ENCODE results near the gene TNFRSF8. TPM values are rescaled to one million over a fixed set of nuclear protein-coding genes. Genes with fewer than 3 reads are reported as not detected.

The TNFRSF8 gene
- total and polyA plus RNA-seq, 9 of the 15 experiments (the other 6 are each of a cell fraction or from before 2014, with no cell fraction given), result 3.5 to 38.4 (median 17.1) TPM

DNA sequence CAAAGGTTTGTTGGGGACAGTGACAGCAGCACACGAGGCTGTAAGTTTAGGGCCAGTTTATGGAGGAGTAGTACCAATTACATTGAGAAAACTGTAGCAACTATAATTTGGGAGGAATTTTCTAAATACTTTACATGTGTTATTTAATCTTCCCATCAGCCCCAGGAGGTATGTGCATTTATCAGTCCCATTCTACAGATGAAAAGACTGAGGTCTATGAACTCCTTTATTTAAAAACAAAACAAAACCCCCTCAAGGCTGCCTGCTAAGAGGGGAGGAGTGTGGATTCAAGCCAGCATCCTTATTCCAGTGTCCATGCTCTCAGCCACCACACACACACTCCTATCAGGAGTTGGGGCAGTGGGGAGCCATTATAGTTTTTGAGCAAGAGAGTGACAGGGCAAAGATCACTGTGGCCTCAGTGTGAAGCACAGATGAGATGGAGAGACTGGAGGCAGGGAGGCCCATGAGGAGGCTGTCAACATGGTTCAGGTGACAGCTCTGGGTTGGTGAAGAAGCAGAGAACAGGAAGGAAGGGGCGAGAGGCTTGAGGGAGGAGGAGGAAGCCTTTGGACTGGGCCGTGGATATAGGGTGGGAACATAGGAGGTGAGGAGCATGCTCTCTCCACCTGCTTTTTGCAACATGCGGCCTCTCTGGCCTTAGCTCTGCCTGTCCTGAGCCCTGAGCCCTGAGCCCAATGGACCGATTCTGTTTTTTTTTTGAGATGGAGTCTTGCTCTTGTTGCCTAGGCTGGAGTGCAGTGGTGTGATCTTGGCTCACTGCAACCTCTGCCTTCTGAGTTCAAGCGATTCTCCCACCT is 113.4 kb downstream of the TNFRSF8 start:
- H3K4me3 ChIP-seq, result no peak overlapping the region
- no peaks in the 10 kb centered on the region for H3K9me3 ChIP-seq (replicated peaks; ENCODE audit: control insufficient read depth, insufficient read depth, low read depth, low read length)
- H3K4me2 ChIP-seq (ENCODE audit: insufficient read depth, low read length), result no peak overlapping the region
- H3K9me1 ChIP-seq (ENCODE audit: control insufficient read depth, insufficient read depth, low read length), result peaks cover 5% of the 10 kb centered on the region
- no peak for ATAC-seq
- intact Hi-C loops (cut with micrococcal nuclease), result no loop called here
- peaks cover 34 to 54% of the 10 kb centered on the region in 2 experiments for H3K4me1 ChIP-seq (replicated peaks in 1 of 2; ENCODE audit: control insufficient read depth in 2 of 2, insufficient read depth in 2 of 2, low read length in 2 of 2)
- ChIA-PET POLR2A (interaction anchor here (0.6 to 1.7 kb wide), 3 partner anchors 10 to 79 kb away, joined by 3 to 9 read pairs (median 3); partner anchors contain the start of gene TNFRSF1B), CTCF (ENCODE audit: low intra/inter-chr PET ratio) (no interaction called here)
- no peak overlapping the region for H2AFZ ChIP-seq (ENCODE audit: low read depth, low read length)
- H3K36me3 ChIP-seq (ENCODE audit: control insufficient read depth, insufficient read depth, low read length), result peaks cover 28% of the 10 kb centered on the region; the same call in 2 of the 3 replicates
- no peak overlapping the region for H3K27ac ChIP-seq (ENCODE audit: extremely low read depth, low read depth, low read length)
- peaks cover 41% of the 10 kb centered on the region for H4K20me1 ChIP-seq (replicated peaks; ENCODE audit: control insufficient read depth, insufficient read depth, low read length)
- 85% methylated on average over 5 of the region's 6 CpGs for WGBS (ENCODE audit: insufficient coverage, low coverage, missing lambda C conversion rate)
- BruUV-seq (replicated peaks), result no TSS peak
- H3K79me2 ChIP-seq (ENCODE audit: control insufficient read depth, insufficient read depth, low read length), result peaks cover 54% of the 10 kb centered on the region
- in situ Hi-C loops (cut with MboI), result no loop called here
- no peak for FAIRE-seq
- no peak overlapping the region for H3K9ac ChIP-seq (ENCODE audit: insufficient read depth in 1 of 2, low read depth in 2 of 2, low read length in 2 of 2)
- no peaks in the 10 kb centered on the region for H3K27me3 ChIP-seq (ENCODE audit: control insufficient read depth in 2 of 2, insufficient read depth in 2 of 2, low read length in 2 of 2)
- DNase-seq (ENCODE audit: extremely low read depth in 1 of 4, low spot score in 3 of 4), result no peak
- peak; percentile 16 for TF ChIP-seq PHF20 (IDR thresholded peaks at IDR 0.05; ENCODE audit: partially characterized antibody)
- no peak for TF ChIP-seq E4F1 (CRISPR knock-in tag; IDR thresholded peaks at IDR 0.05; ENCODE audit: borderline replicate concordance)
- peak in 1 of 2 experiments; percentile 36; a peak in 1 of 4 replicates for TF ChIP-seq RCOR1 (IDR thresholded peaks at IDR 0.05; ENCODE audit: borderline replicate concordance in 1 of 2, low read depth in 2 of 2, low read length in 2 of 2)
- no peak for TF ChIP-seq ZNF639 (CRISPR knock-in tag; conservative IDR thresholded peaks at IDR 0.05 in 1 of 2, IDR thresholded peaks at IDR 0.05 in 1 of 2)
- peak; percentile 80 to 83 for TF ChIP-seq KDM1A (IDR thresholded peaks at IDR 0.05)
- TF ChIP-seq, protein P1, sequence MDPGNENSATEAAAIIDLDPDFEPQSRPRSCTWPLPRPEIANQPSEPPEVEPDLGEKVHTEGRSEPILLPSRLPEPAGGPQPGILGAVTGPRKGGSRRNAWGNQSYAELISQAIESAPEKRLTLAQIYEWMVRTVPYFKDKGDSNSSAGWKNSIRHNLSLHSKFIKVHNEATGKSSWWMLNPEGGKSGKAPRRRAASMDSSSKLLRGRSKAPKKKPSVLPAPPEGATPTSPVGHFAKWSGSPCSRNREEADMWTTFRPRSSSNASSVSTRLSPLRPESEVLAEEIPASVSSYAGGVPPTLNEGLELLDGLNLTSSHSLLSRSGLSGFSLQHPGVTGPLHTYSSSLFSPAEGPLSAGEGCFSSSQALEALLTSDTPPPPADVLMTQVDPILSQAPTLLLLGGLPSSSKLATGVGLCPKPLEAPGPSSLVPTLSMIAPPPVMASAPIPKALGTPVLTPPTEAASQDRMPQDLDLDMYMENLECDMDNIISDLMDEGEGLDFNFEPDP (CRISPR knock-in tag; IDR thresholded peaks at IDR 0.05), result no peak
- TF ChIP-seq MAX (CRISPR knock-in tag; IDR thresholded peaks at IDR 0.05), result peak; percentile 51; the same call in 1 of the 2 replicates
- no peak for TF ChIP-seq SMARCB1 (IDR thresholded peaks at IDR 0.05; ENCODE audit: insufficient read length, low read depth)
- TF ChIP-seq HDAC2 (IDR thresholded peaks at IDR 0.05), result peak; percentile 48; the same call in 1 of the 2 replicates
- TF ChIP-seq ZNF740 (CRISPR knock-in tag; IDR thresholded peaks at IDR 0.05), result no peak
- no peak for TF ChIP-seq ZNF740 (tag; IDR thresholded peaks at IDR 0.05)
- no peak for TF ChIP-seq JUN (IDR thresholded peaks at IDR 0.05; ENCODE audit: borderline replicate concordance, low read depth, low read length)
- TF ChIP-seq JUN (CRISPR knock-in tag; IDR thresholded peaks at IDR 0.05; ENCODE audit: borderline replicate concordance), result 0 out of 2 replicates have a peak, but pooled peaks have one; percentile 53
- TF ChIP-seq MTA3 (IDR thresholded peaks at IDR 0.05; ENCODE audit: borderline replicate concordance), result no peak
